HEK293 (cell line): ENCODE results near the gene IRS2.
A peak's percentile ranks its signal among the peaks of the same experiment; 100 is the strongest.

ENCODE experiments used
- HOXA7 ChIP-seq: sonication (generic); formaldehyde crosslinking; IDR thresholded peaks from 2 replicates; pipeline ENCODE4 v1.8.1; 2022; ENCODE audit warnings: missing genetic modification reagents, borderline replicate concordance
- IKZF3 ChIP-seq: fragments of 450-650 bp; IDR thresholded peaks from 2 replicates; pipeline ENCODE4 v1.5.0; 2018; ENCODE audit warnings: missing biosample characterization, mild to moderate bottlenecking, missing genetic modification characterization, moderate library complexity
- MYNN ChIP-seq: fragments of 450-650 bp; formaldehyde crosslinking; IDR thresholded peaks from 2 replicates; pipeline ENCODE4 v1.5.1; 2016; ENCODE audit warnings: missing biosample characterization, missing genetic modification characterization, borderline replicate concordance
- PRDM1 ChIP-seq: fragments of 450-650 bp; formaldehyde crosslinking; IDR thresholded peaks from 2 replicates; pipeline ENCODE4; 2016; ENCODE audit warnings: missing biosample characterization, missing genetic modification characterization
- REPIN1 ChIP-seq: fragments of 450-650 bp; formaldehyde crosslinking; IDR thresholded peaks from 2 replicates; pipeline ENCODE4 v1.5.1; 2017; ENCODE audit warnings: missing biosample characterization, missing genetic modification characterization, low read depth
- SCRT2 ChIP-seq: fragments of 450-650 bp; formaldehyde crosslinking; IDR thresholded peaks from 2 replicates; pipeline ENCODE4 v1.5.1; 2016; ENCODE audit warnings: missing biosample characterization, missing genetic modification characterization
- SP2 ChIP-seq: fragments of 450-650 bp; formaldehyde crosslinking; IDR thresholded peaks from 2 replicates; pipeline ENCODE4 v1.5.1; 2016; ENCODE audit warnings: missing biosample characterization, missing genetic modification characterization
- ZBTB7A ChIP-seq: fragments of 450-650 bp; formaldehyde crosslinking; IDR thresholded peaks from 2 replicates; pipeline ENCODE4 v1.5.1; 2016; ENCODE audit warnings: low read depth, missing biosample characterization, missing genetic modification characterization
- ZFHX2 ChIP-seq: fragments of 450-650 bp; formaldehyde crosslinking; conservative IDR thresholded peaks from 2 replicates; pipeline ENCODE4 v1.5.1; 2016; ENCODE audit warnings: missing biosample characterization, missing genetic modification characterization
- ZFP41 ChIP-seq: fragments of 450-650 bp; formaldehyde crosslinking; IDR thresholded peaks from 2 replicates; pipeline ENCODE4 v1.5.1; 2016; ENCODE audit warnings: missing biosample characterization, missing genetic modification characterization, borderline replicate concordance
- ZNF112 ChIP-seq: fragments of 450-650 bp; formaldehyde crosslinking; IDR thresholded peaks from 2 replicates; pipeline ENCODE4 v1.5.0; 2017; ENCODE audit warnings: missing biosample characterization, missing genetic modification characterization
- ZNF114 ChIP-seq: fragments of 450-650 bp; formaldehyde crosslinking; IDR thresholded peaks from 2 replicates; pipeline ENCODE4 v1.5.0; 2017; ENCODE audit warnings: missing biosample characterization, missing genetic modification characterization
- ZNF121 ChIP-seq: fragments of 450-650 bp; formaldehyde crosslinking; IDR thresholded peaks from 2 replicates; pipeline ENCODE4 v1.5.1; 2016; ENCODE audit warnings: missing biosample characterization, missing genetic modification characterization
- ZNF140 ChIP-seq: fragments of 450-650 bp; formaldehyde crosslinking; IDR thresholded peaks from 2 replicates; pipeline ENCODE4 v1.5.1; 2016; ENCODE audit warnings: missing biosample characterization, missing genetic modification characterization
- ZNF146 ChIP-seq: fragments of 450-650 bp; formaldehyde crosslinking; IDR thresholded peaks from 2 replicates; pipeline ENCODE4 v1.5.1; 2016; ENCODE audit warnings: missing biosample characterization, missing genetic modification characterization
- ZNF184 ChIP-seq: fragments of 450-650 bp; IDR thresholded peaks from 2 replicates; pipeline ENCODE4 v1.5.1; 2018; ENCODE audit warnings: missing biosample characterization, mild to moderate bottlenecking, missing genetic modification characterization
- ZNF274 ChIP-seq, 2 experiments: fragments of 200-500 bp in 1 of 2; fragments of 450-650 bp in 1 of 2; sonication (Bioruptor generic) in 1 of 2; formaldehyde crosslinking in 1 of 2; IDR thresholded peaks; 2 replicates each; pipeline versions ENCODE4 v1.5.1 to v1.6.1; 2014 to 2016; ENCODE audit warnings: borderline replicate concordance in 1 of 2, inconsistent platforms in 1 of 2, low read length in 1 of 2, missing biosample characterization in 1 of 2, missing genetic modification characterization in 1 of 2
- ZNF37A ChIP-seq: fragments of 450-650 bp; IDR thresholded peaks from 2 replicates; pipeline ENCODE4 v1.5.1; 2018; ENCODE audit warnings: missing biosample characterization, missing genetic modification characterization
- ZNF391 ChIP-seq: fragments of 450-650 bp; formaldehyde crosslinking; IDR thresholded peaks from 2 replicates; pipeline ENCODE4 v1.5.1; 2016; ENCODE audit warnings: low read depth, missing biosample characterization, missing genetic modification characterization, borderline replicate concordance
- ZNF394 ChIP-seq: fragments of 450-650 bp; formaldehyde crosslinking; IDR thresholded peaks from 2 replicates; pipeline ENCODE4 v1.5.1; 2016; ENCODE audit warnings: missing biosample characterization, missing genetic modification characterization, mild to moderate bottlenecking, moderate library complexity, borderline replicate concordance
- ZNF501 ChIP-seq: fragments of 450-650 bp; formaldehyde crosslinking; IDR thresholded peaks from 2 replicates; pipeline ENCODE4 v1.5.1; 2016; ENCODE audit warnings: missing biosample characterization, missing genetic modification characterization
- ZNF513 ChIP-seq: fragments of 450-650 bp; IDR thresholded peaks from 2 replicates; pipeline ENCODE4 v1.5.1; 2018; ENCODE audit warnings: missing biosample characterization, missing genetic modification characterization
- ZNF558 ChIP-seq: fragments of 450-650 bp; formaldehyde crosslinking; IDR thresholded peaks from 2 replicates; pipeline ENCODE4 v1.5.1; 2016; ENCODE audit warnings: missing biosample characterization, missing genetic modification characterization
- ZNF585B ChIP-seq: fragments of 450-650 bp; formaldehyde crosslinking; IDR thresholded peaks from 2 replicates; pipeline ENCODE4 v1.5.1; 2016; ENCODE audit warnings: missing biosample characterization, missing genetic modification characterization
- TF ChIP-seq, protein P1 (sequence below): fragments of 450-650 bp; formaldehyde crosslinking; IDR thresholded peaks from 2 replicates; pipeline ENCODE4 v1.5.1; 2016; ENCODE audit warnings: missing biosample characterization, missing genetic modification characterization
- TF ChIP-seq, protein P2 (sequence below): fragments of 450-650 bp; formaldehyde crosslinking; IDR thresholded peaks from 2 replicates; pipeline ENCODE4 v1.5.1; 2016; ENCODE audit warnings: missing biosample characterization, missing genetic modification characterization, low read depth
- TF ChIP-seq, protein P3 (sequence below): fragments of 450-650 bp; formaldehyde crosslinking; IDR thresholded peaks from 2 replicates; pipeline ENCODE4 v1.5.1; 2016; ENCODE audit warnings: missing biosample characterization, missing genetic modification characterization
- TF ChIP-seq, protein P4 (sequence below): fragments of 450-650 bp; formaldehyde crosslinking; IDR thresholded peaks from 2 replicates; pipeline ENCODE4 v1.5.1; 2017; ENCODE audit warnings: missing biosample characterization, missing genetic modification characterization
- TF ChIP-seq, protein P5 (sequence below): fragments of 450-650 bp; formaldehyde crosslinking; IDR thresholded peaks from 2 replicates; pipeline ENCODE4 v1.5.1; 2016; ENCODE audit warnings: missing biosample characterization, missing genetic modification characterization

IRS2 gene

DNA sequence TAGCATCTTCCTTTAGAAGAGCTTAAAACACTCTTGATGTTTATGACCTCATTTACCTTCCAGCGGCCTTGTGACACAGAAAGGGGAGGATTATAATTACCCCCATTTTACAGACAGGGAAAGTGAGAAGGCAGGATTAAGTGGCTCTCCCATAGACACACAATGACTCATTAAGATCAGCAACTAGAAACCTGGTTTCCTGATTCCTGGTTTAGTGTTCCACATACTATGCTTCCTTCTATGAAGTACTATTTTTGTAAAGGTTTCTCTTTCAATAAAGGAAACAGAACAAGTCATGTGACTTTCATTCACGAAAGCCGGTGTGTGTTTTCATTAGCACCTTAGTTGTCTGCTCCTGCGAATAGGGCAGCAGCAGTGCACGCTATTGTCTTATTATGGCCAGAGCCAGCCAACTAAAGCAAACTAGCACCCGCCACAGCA lies 8.3 kb downstream of the IRS2 start (continued):
- TF ChIP-seq PRDM1 (tag by site-specific recombination) (peak; percentile 88), ZNF140 (tag by site-specific recombination) (no peak), ZNF37A (tag by site-specific recombination) (no peak), ZNF513 (tag by site-specific recombination) (no peak), ZNF391 (tag by site-specific recombination) (no peak), SCRT2 (tag by site-specific recombination) (no peak), SP2 (no peak), MYNN (tag by site-specific recombination) (peak; percentile 62; the same call in 1 of the 2 replicates), ZBTB7A (tag by site-specific recombination) (no peak), ZNF184 (tag by site-specific recombination) (no peak), ZNF114 (no peak), ZNF501 (tag by site-specific recombination) (no peak), ZNF585B (tag by site-specific recombination) (no peak), ZNF146 (tag by site-specific recombination) (no peak), IKZF3 (tag by site-specific recombination) (0 out of 2 replicates have a peak, but pooled peaks have one; percentile 34), ZNF274 (IDR thresholded peaks at IDR 0.05; ENCODE audit: low read length) (no peak), ZNF274 (tag by site-specific recombination; IDR thresholded peaks at IDR 0.05; ENCODE audit: borderline replicate concordance) (no peak), ZNF558 (no peak), ZFP41 (no peak), REPIN1 (no peak), HOXA7 (CRISPR knock-in tag) (no peak), ZNF112 (no peak), ZNF394 (tag by site-specific recombination) (no peak), ZFHX2 (tag by site-specific recombination) (no peak), ZNF121 (tag by site-specific recombination) (no peak)
- TF ChIP-seq, protein P1, sequence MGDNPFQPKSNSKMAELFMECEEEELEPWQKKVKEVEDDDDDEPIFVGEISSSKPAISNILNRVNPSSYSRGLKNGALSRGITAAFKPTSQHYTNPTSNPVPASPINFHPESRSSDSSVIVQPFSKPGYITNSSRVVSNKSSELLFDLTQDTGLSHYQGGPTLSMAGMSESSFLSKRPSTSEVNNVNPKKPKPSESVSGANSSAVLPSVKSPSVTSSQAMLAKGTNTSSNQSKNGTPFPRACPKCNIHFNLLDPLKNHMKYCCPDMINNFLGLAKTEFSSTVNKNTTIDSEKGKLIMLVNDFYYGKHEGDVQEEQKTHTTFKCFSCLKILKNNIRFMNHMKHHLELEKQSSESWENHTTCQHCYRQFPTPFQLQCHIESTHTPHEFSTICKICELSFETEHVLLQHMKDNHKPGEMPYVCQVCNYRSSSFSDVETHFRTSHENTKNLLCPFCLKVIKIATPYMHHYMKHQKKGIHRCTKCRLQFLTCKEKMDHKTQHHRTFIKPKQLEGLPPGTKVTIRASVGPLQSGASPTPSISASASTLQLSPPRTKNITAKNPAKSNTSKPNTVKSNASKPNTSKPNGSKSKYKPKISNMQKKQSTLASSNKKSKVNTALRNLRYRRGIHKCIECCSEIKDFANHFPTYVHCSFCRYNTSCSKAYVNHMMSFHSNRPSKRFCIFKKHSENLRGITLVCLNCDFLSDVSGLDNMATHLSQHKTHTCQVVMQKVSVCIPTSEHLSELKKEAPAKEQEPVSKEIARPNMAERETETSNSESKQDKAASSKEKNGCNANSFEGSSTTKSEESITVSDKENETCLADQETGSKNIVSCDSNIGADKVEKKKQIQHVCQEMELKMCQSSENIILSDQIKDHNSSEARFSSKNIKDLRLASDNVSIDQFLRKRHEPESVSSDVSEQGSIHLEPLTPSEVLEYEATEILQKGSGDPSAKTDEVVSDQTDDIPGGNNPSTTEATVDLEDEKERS (tag by site-specific recombination), result peak; percentile 90
- TF ChIP-seq, protein P2, sequence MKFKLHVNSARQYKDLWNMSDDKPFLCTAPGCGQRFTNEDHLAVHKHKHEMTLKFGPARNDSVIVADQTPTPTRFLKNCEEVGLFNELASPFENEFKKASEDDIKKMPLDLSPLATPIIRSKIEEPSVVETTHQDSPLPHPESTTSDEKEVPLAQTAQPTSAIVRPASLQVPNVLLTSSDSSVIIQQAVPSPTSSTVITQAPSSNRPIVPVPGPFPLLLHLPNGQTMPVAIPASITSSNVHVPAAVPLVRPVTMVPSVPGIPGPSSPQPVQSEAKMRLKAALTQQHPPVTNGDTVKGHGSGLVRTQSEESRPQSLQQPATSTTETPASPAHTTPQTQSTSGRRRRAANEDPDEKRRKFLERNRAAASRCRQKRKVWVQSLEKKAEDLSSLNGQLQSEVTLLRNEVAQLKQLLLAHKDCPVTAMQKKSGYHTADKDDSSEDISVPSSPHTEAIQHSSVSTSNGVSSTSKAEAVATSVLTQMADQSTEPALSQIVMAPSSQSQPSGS, result peak; percentile 38; the same call in 1 of the 2 replicates
- TF ChIP-seq, protein P3, sequence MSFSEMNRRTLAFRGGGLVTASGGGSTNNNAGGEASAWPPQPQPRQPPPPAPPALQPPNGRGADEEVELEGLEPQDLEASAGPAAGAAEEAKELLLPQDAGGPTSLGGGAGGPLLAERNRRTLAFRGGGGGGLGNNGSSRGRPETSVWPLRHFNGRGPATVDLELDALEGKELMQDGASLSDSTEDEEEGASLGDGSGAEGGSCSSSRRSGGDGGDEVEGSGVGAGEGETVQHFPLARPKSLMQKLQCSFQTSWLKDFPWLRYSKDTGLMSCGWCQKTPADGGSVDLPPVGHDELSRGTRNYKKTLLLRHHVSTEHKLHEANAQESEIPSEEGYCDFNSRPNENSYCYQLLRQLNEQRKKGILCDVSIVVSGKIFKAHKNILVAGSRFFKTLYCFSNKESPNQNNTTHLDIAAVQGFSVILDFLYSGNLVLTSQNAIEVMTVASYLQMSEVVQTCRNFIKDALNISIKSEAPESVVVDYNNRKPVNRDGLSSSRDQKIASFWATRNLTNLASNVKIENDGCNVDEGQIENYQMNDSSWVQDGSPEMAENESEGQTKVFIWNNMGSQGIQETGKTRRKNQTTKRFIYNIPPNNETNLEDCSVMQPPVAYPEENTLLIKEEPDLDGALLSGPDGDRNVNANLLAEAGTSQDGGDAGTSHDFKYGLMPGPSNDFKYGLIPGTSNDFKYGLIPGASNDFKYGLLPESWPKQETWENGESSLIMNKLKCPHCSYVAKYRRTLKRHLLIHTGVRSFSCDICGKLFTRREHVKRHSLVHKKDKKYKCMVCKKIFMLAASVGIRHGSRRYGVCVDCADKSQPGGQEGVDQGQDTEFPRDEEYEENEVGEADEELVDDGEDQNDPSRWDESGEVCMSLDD (tag by site-specific recombination), result no peak
- TF ChIP-seq, protein P4, sequence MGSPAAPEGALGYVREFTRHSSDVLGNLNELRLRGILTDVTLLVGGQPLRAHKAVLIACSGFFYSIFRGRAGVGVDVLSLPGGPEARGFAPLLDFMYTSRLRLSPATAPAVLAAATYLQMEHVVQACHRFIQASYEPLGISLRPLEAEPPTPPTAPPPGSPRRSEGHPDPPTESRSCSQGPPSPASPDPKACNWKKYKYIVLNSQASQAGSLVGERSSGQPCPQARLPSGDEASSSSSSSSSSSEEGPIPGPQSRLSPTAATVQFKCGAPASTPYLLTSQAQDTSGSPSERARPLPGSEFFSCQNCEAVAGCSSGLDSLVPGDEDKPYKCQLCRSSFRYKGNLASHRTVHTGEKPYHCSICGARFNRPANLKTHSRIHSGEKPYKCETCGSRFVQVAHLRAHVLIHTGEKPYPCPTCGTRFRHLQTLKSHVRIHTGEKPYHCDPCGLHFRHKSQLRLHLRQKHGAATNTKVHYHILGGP (tag by site-specific recombination), result 0 out of 2 replicates have a peak, but pooled peaks have one; percentile 37
- TF ChIP-seq, protein P5, sequence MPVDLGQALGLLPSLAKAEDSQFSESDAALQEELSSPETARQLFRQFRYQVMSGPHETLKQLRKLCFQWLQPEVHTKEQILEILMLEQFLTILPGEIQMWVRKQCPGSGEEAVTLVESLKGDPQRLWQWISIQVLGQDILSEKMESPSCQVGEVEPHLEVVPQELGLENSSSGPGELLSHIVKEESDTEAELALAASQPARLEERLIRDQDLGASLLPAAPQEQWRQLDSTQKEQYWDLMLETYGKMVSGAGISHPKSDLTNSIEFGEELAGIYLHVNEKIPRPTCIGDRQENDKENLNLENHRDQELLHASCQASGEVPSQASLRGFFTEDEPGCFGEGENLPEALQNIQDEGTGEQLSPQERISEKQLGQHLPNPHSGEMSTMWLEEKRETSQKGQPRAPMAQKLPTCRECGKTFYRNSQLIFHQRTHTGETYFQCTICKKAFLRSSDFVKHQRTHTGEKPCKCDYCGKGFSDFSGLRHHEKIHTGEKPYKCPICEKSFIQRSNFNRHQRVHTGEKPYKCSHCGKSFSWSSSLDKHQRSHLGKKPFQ (tag by site-specific recombination), result no peak
